Measurements from ENCODE around the gene SOX8.

DNA sequence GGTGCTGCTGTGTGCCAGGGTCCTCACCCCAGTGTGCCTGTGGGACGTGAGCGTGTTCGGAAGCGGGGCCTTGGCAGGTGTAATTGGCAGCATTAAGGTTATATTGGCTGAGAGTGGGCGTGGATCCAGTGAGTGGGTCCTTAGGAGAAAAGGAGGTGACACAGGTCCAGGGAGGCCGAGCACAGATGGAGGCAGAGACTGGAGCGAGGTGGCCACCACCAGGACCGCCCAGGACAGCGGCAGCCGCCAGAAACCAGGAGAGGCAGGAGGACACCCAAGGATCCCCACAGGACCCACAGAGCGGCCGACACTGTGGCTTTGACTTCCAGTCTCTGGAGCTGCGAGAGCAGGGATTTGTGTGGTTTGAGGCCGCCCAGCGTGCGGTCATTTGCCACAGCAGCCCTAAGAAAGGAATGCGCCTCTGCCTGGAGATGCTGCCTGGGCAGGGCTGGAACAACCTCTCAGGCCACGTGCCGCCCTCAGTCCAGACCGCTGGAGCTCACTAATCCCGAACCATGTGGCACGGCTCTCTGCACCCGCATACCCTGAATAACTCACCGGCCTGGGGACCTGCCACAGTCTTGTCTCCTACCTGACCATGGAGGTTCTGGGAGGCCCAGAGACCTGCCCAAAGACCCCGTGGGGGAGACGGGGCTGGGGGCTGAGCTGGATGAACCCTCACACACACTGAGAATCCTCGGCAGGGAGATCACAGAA lies 45.4 kb downstream of the SOX8 start:
- TF ChIP-seq, protein P1, sequence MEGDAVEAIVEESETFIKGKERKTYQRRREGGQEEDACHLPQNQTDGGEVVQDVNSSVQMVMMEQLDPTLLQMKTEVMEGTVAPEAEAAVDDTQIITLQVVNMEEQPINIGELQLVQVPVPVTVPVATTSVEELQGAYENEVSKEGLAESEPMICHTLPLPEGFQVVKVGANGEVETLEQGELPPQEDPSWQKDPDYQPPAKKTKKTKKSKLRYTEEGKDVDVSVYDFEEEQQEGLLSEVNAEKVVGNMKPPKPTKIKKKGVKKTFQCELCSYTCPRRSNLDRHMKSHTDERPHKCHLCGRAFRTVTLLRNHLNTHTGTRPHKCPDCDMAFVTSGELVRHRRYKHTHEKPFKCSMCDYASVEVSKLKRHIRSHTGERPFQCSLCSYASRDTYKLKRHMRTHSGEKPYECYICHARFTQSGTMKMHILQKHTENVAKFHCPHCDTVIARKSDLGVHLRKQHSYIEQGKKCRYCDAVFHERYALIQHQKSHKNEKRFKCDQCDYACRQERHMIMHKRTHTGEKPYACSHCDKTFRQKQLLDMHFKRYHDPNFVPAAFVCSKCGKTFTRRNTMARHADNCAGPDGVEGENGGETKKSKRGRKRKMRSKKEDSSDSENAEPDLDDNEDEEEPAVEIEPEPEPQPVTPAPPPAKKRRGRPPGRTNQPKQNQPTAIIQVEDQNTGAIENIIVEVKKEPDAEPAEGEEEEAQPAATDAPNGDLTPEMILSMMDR (IDR thresholded peaks at IDR 0.05): no peak
- no peak for TF ChIP-seq ZFX (IDR thresholded peaks at IDR 0.05; ENCODE audit: borderline replicate concordance)

Measured in 22Rv1 (cell line).